IMR-90 (cell line): ENCODE results near the gene ADAMTS17. TPM values are rescaled to one million over a fixed set of nuclear protein-coding genes. Genes with fewer than 3 reads are reported as not detected.

Source experiments
- ATAC-seq: fragments of 200-7000 bp; cut with Tn5 transposase; 2 replicates; pipeline ENCODE4 v1.9.1; 2020; ENCODE audit warnings: low read depth, mild to moderate bottlenecking, moderate library complexity
- BruUV-seq: library from RNA; stranded (reverse); fragments of 400-500 nt; replicated peaks from 2 replicates; lab custom pipeline; 2021; lab: Mats Ljungman, UMichigan
- CTCF ChIA-PET: fragments of 300-600 bp; formaldehyde crosslinking; extraction: SDS; loops from one replicate; lab custom pipeline; 2021; ENCODE audit warnings: antibody characterized with exemption; lab: Yijun Ruan, JAX
- POLR2A ChIA-PET: fragments of 300-600 bp; sonication (Branson Sonifier 250); formaldehyde crosslinking; loops from one replicate; lab custom pipeline; 2022; ENCODE audit warnings: antibody characterized with exemption; ENCODE audit not compliant: unreplicated experiment; lab: Charles Lee
- DNase-seq: peaks from one replicate; pipeline ENCODE4 v3.0.0; 2013
- H2AFZ ChIP-seq: replicated peaks from 2 replicates; pipeline ENCODE3; 2013; ENCODE audit warnings: low read length, mild to moderate bottlenecking; ENCODE audit not compliant: poor library complexity
- H2AK5ac ChIP-seq: 2 replicates; pipeline ENCODE4 v1.6.1; 2013; ENCODE audit warnings: low read depth, low read length, inconsistent platforms
- H2AK9ac ChIP-seq: replicated peaks from 2 replicates; pipeline ENCODE3; 2013; ENCODE audit warnings: mild to moderate bottlenecking, low read depth, low read length, moderate library complexity; ENCODE audit not compliant: poor library complexity
- H2BK120ac ChIP-seq: 2 replicates; pipeline ENCODE4 v1.6.1; 2013; ENCODE audit warnings: low read depth, low read length, inconsistent platforms
- H2BK15ac ChIP-seq: 3 replicates; pipeline ENCODE4 v1.6.1; 2013; ENCODE audit warnings: low read depth, low read length, inconsistent platforms
- H2BK20ac ChIP-seq: 2 replicates; pipeline ENCODE4 v1.6.1; 2013; ENCODE audit warnings: low read depth, mild to moderate bottlenecking, inconsistent platforms, low read length, moderate library complexity
- H2BK5ac ChIP-seq: 2 replicates; pipeline ENCODE4 v1.6.1; 2013; ENCODE audit warnings: mild to moderate bottlenecking, low read depth, low read length, inconsistent platforms; ENCODE audit not compliant: poor library complexity, severe bottlenecking
- H3K14ac ChIP-seq: replicated peaks from 2 replicates; pipeline ENCODE4 v1.6.1; 2013; ENCODE audit warnings: low read depth, low read length, inconsistent platforms
- H3K18ac ChIP-seq: 2 replicates; pipeline ENCODE4 v1.6.1; 2013; ENCODE audit warnings: low read depth, low read length, control low read depth
- H3K23ac ChIP-seq: 2 replicates; pipeline ENCODE4 v1.6.1; 2013; ENCODE audit warnings: low read depth, low read length, inconsistent platforms
- H3K27ac ChIP-seq: 2 replicates; pipeline ENCODE4 v1.5.1; 2013; ENCODE audit warnings: mild to moderate bottlenecking, control low read depth, low read length; ENCODE audit not compliant: insufficient read depth
- H3K27me3 ChIP-seq: 2 replicates; pipeline ENCODE4 v1.6.1; 2013; ENCODE audit warnings: low read length; ENCODE audit not compliant: control insufficient read depth, insufficient read depth
- H3K36me3 ChIP-seq: 2 replicates; pipeline ENCODE4 v1.6.1; 2013; ENCODE audit warnings: low read length, mixed read lengths; ENCODE audit not compliant: control insufficient read depth, insufficient read depth
- H3K4ac ChIP-seq: 2 replicates; pipeline ENCODE4 v1.6.1; 2013; ENCODE audit warnings: low read depth, low read length, inconsistent platforms
- H3K4me1 ChIP-seq: 2 replicates; pipeline ENCODE4 v1.6.1; 2013; ENCODE audit warnings: low read length, mixed read lengths; ENCODE audit not compliant: control insufficient read depth, insufficient read depth
- H3K4me2 ChIP-seq: 2 replicates; pipeline ENCODE4 v1.6.1; 2013; ENCODE audit warnings: low read depth, mild to moderate bottlenecking, control low read depth, low read length, moderate library complexity
- H3K4me3 ChIP-seq: 2 replicates; pipeline ENCODE4 v1.5.1; 2013; ENCODE audit warnings: low read depth, mild to moderate bottlenecking, control low read depth, low read length, moderate library complexity; ENCODE audit not compliant: insufficient read depth
- H3K56ac ChIP-seq: 2 replicates; pipeline ENCODE4 v1.6.1; 2013; ENCODE audit warnings: low read length, inconsistent platforms; ENCODE audit not compliant: insufficient read depth; ENCODE audit errors: extremely low read depth
- H3K79me1 ChIP-seq, 2 experiments: 2 replicates each; pipeline ENCODE4 v1.6.1; 2013; ENCODE audit warnings: low read length in 2 of 2, inconsistent platforms in 1 of 2, low read depth in 1 of 2
- H3K9ac ChIP-seq: 2 replicates; pipeline ENCODE4 v1.6.1; 2013; ENCODE audit warnings: low read depth, low read length, control low read depth
- H3K9me1 ChIP-seq: 2 replicates; pipeline ENCODE4 v1.6.1; 2013; ENCODE audit warnings: low read length, inconsistent platforms; ENCODE audit not compliant: insufficient read depth
- H3K9me3 ChIP-seq: 2 replicates; pipeline ENCODE4 v1.6.1; 2013; ENCODE audit warnings: low read length; ENCODE audit not compliant: control insufficient read depth, insufficient read depth
- H4K20me1 ChIP-seq: 2 replicates; pipeline ENCODE4 v1.6.1; 2013; ENCODE audit warnings: low read length, inconsistent platforms; ENCODE audit not compliant: insufficient read depth
- H4K5ac ChIP-seq: 2 replicates; pipeline ENCODE4 v1.6.1; 2013; ENCODE audit warnings: mild to moderate bottlenecking, low read depth, low read length, control low read depth
- H4K8ac ChIP-seq, 2 experiments: 2 replicates each; pipeline ENCODE4 v1.6.1; 2013; ENCODE audit warnings: low read depth in 2 of 2, low read length in 2 of 2, control low read depth in 1 of 2, inconsistent platforms in 1 of 2
- H4K91ac ChIP-seq: 2 replicates; pipeline ENCODE4 v1.6.1; 2013; ENCODE audit warnings: low read depth, low read length, inconsistent platforms; ENCODE audit not compliant: insufficient read depth
- FOS ChIP-seq: fragments of 150-350 bp; IDR thresholded peaks from 2 replicates; pipeline ENCODE4 v1.6.1; 2016; ENCODE audit warnings: low read depth, low read length
- WGBS, 2 experiments: methylation state at CpG; one replicate each; pipeline versions ENCODE4 v1.1.5 to v1.1.7; 2013; ENCODE audit warnings: missing lambda C conversion rate in 2 of 2; ENCODE audit not compliant: insufficient read length in 1 of 2; ENCODE audit errors: extremely low coverage in 2 of 2; 5-methylcytosine and 5-hydroxymethylcytosine counted together
- dilution Hi-C: fragments of 300-500 bp; cut with HindIII; formaldehyde crosslinking; loops from one replicate; pipeline ENCODE4 v1.14.3; 2018; ENCODE audit warnings: low sequenced_read_pairs; ENCODE audit not compliant: unreplicated experiment
- in situ Hi-C: fragments of 300-500 bp; cut with MboI; formaldehyde crosslinking; loops from 3 replicates; pipeline ENCODE4 v1.14.3; 2019; ENCODE audit warnings: low sequenced_read_pairs, inconsistent platforms, mixed read lengths
- intact Hi-C: fragments of 100-400 bp; cut with micrococcal nuclease; formaldehyde crosslinking; loops from 2 replicates; pipeline ENCODE4 v1.10.0; 2022
- polyA plus RNA-seq, 3 experiments: library from polyadenylated mRNA; depleted of rRNA; stranded (reverse); fragments of >200 nt; gene quantifications; 2 replicates each; pipeline ENCODE4 v1.2.3, GENCODE V29; 2012; ENCODE audit warnings: low replicate concordance in 1 of 3
- total RNA-seq: library from RNA; depleted of rRNA; stranded (reverse); fragments of >200 nt; gene quantifications from 2 replicates; pipeline ENCODE4 v1.2.3, GENCODE V29; 2012

The ADAMTS17 gene
- total and polyA plus RNA-seq, 2 of the 4 experiments (the other 2 are of a cell fraction): 0.03 TPM; not detected in 1

DNA sequence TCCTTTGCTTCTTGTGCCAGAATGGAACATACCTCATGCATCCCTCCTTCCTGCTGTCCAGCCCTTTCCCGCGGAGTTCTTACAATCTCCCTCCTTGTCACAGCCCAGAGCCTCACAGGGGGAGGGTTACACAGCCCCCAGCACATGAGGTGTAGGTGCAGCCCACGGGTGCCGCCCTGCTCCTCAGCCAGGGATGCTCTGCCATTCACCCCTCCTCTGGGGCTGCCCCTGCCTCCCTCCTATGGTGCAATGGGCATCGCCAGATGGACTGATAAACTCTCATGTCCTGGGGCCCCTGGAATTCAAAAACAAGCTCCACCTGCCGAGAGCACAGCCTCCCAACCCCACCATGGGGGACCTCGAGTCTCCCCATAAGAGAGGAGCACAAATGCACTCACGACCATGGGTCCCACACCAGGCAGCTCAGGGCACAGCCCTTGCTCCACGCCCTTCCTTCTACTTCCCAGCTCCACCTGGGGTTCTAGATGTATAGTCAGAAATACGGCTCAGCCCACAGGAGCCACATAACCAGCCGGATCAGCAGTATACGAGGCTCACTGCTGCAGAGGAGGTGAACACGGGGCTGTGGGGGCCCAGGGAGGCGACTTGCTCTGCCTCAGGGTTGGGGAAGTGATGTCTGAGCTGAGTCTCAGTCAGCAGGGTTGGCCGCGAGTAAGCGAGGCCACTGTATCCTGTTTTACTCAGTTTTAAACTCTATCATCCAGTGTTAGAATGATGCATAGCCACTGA is 338.8 kb downstream of the ADAMTS17 start:
- WGBS, 2 experiments: 60% methylated on average over 1 of the region's 17 CpGs; no CpG with 5 or more reads in 1 of the 2 experiments
- dilution Hi-C loops: no loop called here
- ATAC-seq: no peak

More for the DNA sequence above, 338.8 kb downstream of the ADAMTS17 start:
- no peak for TF ChIP-seq FOS
- no peak overlapping the region for H4K8ac ChIP-seq
- no peak overlapping the region for H3K18ac ChIP-seq
- no peak overlapping the region for H3K56ac ChIP-seq
- H3K27me3 ChIP-seq: no peaks in the 10 kb centered on the region
- intact Hi-C loops: no loop called here
- H3K9me1 ChIP-seq: no peaks in the 10 kb centered on the region
- H4K5ac ChIP-seq: no peak overlapping the region
- ChIA-PET CTCF (no interaction called here), POLR2A (no interaction called here)
- no peak overlapping the region for H3K23ac ChIP-seq
- BruUV-seq: no TSS peak
- H3K79me1 ChIP-seq: no peaks in the 10 kb centered on the region
- H2BK5ac ChIP-seq: no peak overlapping the region
- H2AFZ ChIP-seq: no peak overlapping the region
- H2AK5ac ChIP-seq: no peak overlapping the region
- H3K4ac ChIP-seq: no peak overlapping the region
- no peak overlapping the region for H3K14ac ChIP-seq
- no peak overlapping the region for H3K9ac ChIP-seq
- H4K20me1 ChIP-seq: no peaks in the 10 kb centered on the region
- no peak overlapping the region for H2BK15ac ChIP-seq
- DNase-seq: no peak
- no peak overlapping the region for H4K91ac ChIP-seq
- in situ Hi-C loops: no loop called here
- H3K4me3 ChIP-seq: no peak overlapping the region
- no peak overlapping the region for H3K4me2 ChIP-seq
- no peak overlapping the region for H2BK120ac ChIP-seq
- peaks cover 24% of the 10 kb centered on the region for H3K9me3 ChIP-seq
- H3K4me1 ChIP-seq: no peaks in the 10 kb centered on the region
- no peak overlapping the region for H3K27ac ChIP-seq
- no peak overlapping the region for H2BK20ac ChIP-seq
- H2AK9ac ChIP-seq: no peak overlapping the region
- H3K36me3 ChIP-seq: no peaks in the 10 kb centered on the region
